Measurements from ENCODE around the gene KIFAP3. TPM values are rescaled to one million over a fixed set of nuclear protein-coding genes. Genes with fewer than 3 reads are reported as not detected.
"Not testable (repeated sequence)": the region's sequence is repeated elsewhere in the genome, so short reads cannot be mapped to it uniquely, and the experiment has no call there.

The KIFAP3 gene
- total RNA-seq, 2 experiments from 2014 or later = 8.7 to 8.8 TPM

- H3K9me3 Mint-ChIP-seq; intact Hi-C loops (cut with micrococcal nuclease); DNase-seq; CTCF ChIA-PET; H3K27ac Mint-ChIP-seq; H3K27me3 Mint-ChIP-seq (ENCODE audit: low read depth); H3K4me3 Mint-ChIP-seq: not testable (repeated sequence)
- Mint-ChIP-seq H3K36me3 (ENCODE audit: low read depth) (peaks cover 12% of the 10 kb centered on the region), H3K4me1 (ENCODE audit: low read depth) (peaks cover 13% of the 10 kb centered on the region)
Observed at GRCh38 chr1:170060015-170060520, 14.4 kb downstream of the KIFAP3 start.

DNA sequence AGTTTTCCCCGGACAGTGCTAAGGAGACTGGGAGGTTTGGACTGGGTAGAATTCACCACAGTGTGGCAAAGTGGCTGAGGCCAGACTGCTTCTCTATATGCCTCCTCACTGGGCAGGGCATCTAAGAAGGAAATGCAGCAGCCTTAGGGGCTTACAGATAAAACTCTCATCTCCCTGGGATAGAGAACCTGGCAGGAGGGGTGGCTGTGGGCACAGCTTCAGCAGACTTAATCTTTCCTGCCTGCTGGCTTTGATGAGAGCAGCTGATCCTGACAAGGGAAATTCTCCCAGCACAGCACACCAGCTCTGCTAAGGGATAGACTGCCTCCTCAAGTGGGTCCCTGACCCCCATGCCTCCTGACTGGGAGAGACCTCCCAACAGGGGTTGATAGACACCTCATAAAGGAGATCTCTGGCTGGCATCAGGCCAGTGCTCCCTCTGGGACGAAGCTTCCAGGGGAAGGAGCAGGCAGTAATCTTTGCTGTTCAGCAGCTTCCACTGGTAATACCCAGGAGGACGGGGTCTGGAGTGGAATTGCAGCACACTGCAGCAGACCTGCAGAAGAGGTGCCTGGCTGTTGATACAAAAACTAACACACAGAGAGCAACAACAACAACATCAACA is 25.2 kb downstream of the KIFAP3 start:
- DNase-seq = no peak
- Mint-ChIP-seq H3K4me1 (ENCODE audit: low read depth) (peaks cover 6% of the 10 kb centered on the region), H3K36me3 (ENCODE audit: low read depth) (peaks cover 56% of the 10 kb centered on the region), H3K27me3 (ENCODE audit: low read depth) (no peaks in the 10 kb centered on the region), H3K27ac (no peak overlapping the region), H3K9me3 (peaks cover 9% of the 10 kb centered on the region), H3K4me3 (no peak overlapping the region)
- CTCF ChIA-PET = interaction anchor here (0.6 kb wide), 1 partner anchor 151 kb away, joined by 3 read pairs; no protein-coding TSS in a partner anchor
- intact Hi-C loops (cut with micrococcal nuclease) = no loop called here

- CTCF ChIA-PET = interaction anchor here (1.2 kb wide), 1 partner anchor 26 kb away, joined by 4 read pairs; the partner anchor contains the start of gene KIFAP3
- no peak overlapping the region for H3K4me3 Mint-ChIP-seq
Observed at GRCh38 chr1:170048515-170048914, 26.0 kb downstream of the KIFAP3 start.

DNA sequence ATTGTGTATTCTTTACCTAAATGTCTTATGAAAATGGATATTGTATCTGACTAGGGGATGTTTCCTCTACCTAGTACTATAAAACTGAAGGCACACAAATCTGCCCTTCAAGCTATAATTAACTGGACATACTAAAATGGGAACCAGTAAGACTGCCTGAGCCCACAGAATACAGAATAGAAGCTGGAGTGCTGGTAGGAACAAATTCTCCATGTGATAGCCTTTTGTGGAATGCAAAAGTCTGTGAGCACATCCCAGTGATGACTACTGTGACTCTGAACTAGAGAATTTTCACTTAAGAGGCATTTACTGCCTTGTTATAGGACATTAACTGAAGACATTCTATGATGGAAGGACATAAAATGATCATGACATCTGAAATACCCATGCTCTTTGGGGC is 30.3 kb downstream of the KIFAP3 start:
- Mint-ChIP-seq H3K36me3 (ENCODE audit: low read depth) (peaks cover 14% of the 10 kb centered on the region), H3K27me3 (ENCODE audit: low read depth) (no peaks in the 10 kb centered on the region), H3K4me1 (ENCODE audit: low read depth) (no peaks in the 10 kb centered on the region), H3K27ac (no peak overlapping the region), H3K4me3 (no peak overlapping the region), H3K9me3 (no peaks in the 10 kb centered on the region)
- intact Hi-C loops (cut with micrococcal nuclease) = no loop called here
- CTCF ChIA-PET = no interaction called here
- DNase-seq = no peak

More at GRCh38 chr1:170048515-170048914, 26.0 kb downstream of the KIFAP3 start:
- no peaks in the 10 kb centered on the region for H3K27me3 Mint-ChIP-seq (ENCODE audit: low read depth)
- peaks cover 49% of the 10 kb centered on the region for H3K36me3 Mint-ChIP-seq (ENCODE audit: low read depth)
- H3K4me1 Mint-ChIP-seq (ENCODE audit: low read depth) = peaks cover 3% of the 10 kb centered on the region
- intact Hi-C loops (cut with micrococcal nuclease) = no loop called here
- no peak for DNase-seq
- peaks cover 4% of the 10 kb centered on the region for H3K9me3 Mint-ChIP-seq
- H3K27ac Mint-ChIP-seq = no peak overlapping the region

- H3K4me1 Mint-ChIP-seq (ENCODE audit: low read depth) = no peaks in the 10 kb centered on the region
- no peak overlapping the region for H3K27ac Mint-ChIP-seq
- no peak for DNase-seq
- H3K36me3 Mint-ChIP-seq (ENCODE audit: low read depth) = peaks cover 12% of the 10 kb centered on the region
- CTCF ChIA-PET = interaction anchor here (0.9 kb wide), 1 partner anchor 13 kb away, joined by 4 read pairs; no protein-coding TSS in a partner anchor
- no peak overlapping the region for H3K4me3 Mint-ChIP-seq
- intact Hi-C loops (cut with micrococcal nuclease) = no loop called here
- H3K9me3 Mint-ChIP-seq = no peaks in the 10 kb centered on the region
- no peaks in the 10 kb centered on the region for H3K27me3 Mint-ChIP-seq (ENCODE audit: low read depth)
Observed at GRCh38 chr1:170041423-170042192, 32.9 kb downstream of the KIFAP3 start.

DNA sequence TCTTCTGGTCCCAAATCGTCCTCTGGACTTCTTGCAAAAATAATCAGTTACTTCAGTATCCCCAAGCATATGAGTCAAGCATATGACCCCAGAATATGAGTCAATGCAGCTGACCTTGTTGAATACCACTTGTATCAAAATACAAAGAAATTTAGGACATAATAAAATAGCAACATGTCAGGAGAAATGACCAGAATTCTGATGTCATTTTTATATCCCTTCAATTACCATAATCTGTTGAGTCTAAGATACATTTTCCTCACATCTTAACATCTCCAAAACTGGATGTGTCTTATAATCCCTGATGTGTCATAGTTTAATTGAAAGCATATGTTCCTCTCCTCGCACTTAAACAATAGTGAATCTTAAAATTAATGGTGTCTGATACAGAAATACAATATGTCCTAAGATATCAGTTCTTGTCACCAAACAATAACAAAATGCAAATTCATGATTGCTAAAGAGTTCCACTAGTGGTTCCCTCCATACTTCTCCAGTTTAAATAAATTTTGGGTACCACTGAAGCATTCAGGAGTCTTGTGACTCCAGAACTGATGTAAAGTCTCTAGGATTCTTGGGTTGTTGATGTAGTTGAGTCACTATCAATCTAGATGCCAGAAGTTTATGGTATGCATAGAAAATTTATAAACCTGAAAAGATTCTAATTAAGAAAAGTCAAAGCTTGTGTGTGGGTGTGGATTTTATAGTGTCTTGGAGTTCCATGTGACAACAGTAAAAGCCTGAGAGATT is 41.8 kb downstream of the KIFAP3 start:
- peaks cover 3% of the 10 kb centered on the region for H3K4me1 Mint-ChIP-seq (ENCODE audit: low read depth)
- no peak for DNase-seq
- no peaks in the 10 kb centered on the region for H3K27me3 Mint-ChIP-seq (ENCODE audit: low read depth)
- intact Hi-C loops (cut with micrococcal nuclease) = no loop called here
- peaks cover 3% of the 10 kb centered on the region for H3K9me3 Mint-ChIP-seq
- H3K36me3 Mint-ChIP-seq (ENCODE audit: low read depth) = peaks cover 19% of the 10 kb centered on the region
- no peak overlapping the region for H3K4me3 Mint-ChIP-seq
- H3K27ac Mint-ChIP-seq = no peak overlapping the region
- CTCF ChIA-PET = no interaction called here

DNA sequence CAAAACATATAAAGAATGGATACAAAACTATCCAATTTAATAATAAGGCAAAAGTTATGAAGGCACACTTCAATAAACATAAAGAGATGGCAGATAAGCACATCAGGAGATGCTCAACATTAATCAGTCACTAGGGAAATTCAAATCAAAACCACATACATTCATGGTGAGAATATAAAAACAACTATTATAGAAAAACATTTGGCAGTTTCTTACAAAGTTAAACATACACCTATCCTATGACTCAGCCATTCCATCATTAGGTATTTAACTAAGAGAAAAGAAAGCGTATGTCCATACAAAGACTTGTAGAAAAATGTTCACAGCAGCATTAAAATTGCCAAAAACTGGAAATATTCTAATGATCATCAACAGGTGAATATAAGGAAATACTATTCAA is 44.3 kb downstream of the KIFAP3 start:
- intact Hi-C loops (cut with micrococcal nuclease) = no loop called here
- H3K36me3 Mint-ChIP-seq (ENCODE audit: low read depth) = peaks cover 31% of the 10 kb centered on the region
- H3K27ac Mint-ChIP-seq = no peak overlapping the region
- DNase-seq = no peak
- no peak overlapping the region for H3K4me3 Mint-ChIP-seq
- CTCF ChIA-PET = no interaction called here
- H3K27me3 Mint-ChIP-seq (ENCODE audit: low read depth) = no peaks in the 10 kb centered on the region
- peaks cover 3% of the 10 kb centered on the region for H3K4me1 Mint-ChIP-seq (ENCODE audit: low read depth)
- peaks cover 7% of the 10 kb centered on the region for H3K9me3 Mint-ChIP-seq

DNA sequence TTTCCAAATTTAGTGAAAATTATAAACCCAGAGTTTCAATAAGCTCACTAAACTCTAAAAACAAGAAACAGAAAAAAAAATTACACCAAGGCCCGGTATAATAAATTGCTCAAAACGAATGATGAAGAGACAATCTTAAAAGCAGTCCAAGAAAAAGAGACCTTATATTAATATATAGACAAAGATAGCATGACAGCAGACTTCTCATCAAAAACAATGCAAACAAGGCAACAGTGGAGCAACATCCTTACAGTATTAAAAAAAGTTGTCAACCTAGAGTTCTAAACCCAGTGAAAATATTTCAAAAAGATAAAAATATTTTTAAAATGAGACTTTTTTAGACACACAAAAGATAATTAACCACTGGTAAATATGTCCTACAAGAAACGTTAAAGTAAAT is 46.7 kb downstream of the KIFAP3 start:
- intact Hi-C loops (cut with micrococcal nuclease) = no loop called here
- H3K27ac Mint-ChIP-seq = no peak overlapping the region
- H3K9me3 Mint-ChIP-seq = peaks cover 7% of the 10 kb centered on the region
- H3K27me3 Mint-ChIP-seq (ENCODE audit: low read depth) = no peaks in the 10 kb centered on the region
- no peak overlapping the region for H3K4me3 Mint-ChIP-seq
- H3K4me1 Mint-ChIP-seq (ENCODE audit: low read depth) = peaks cover 3% of the 10 kb centered on the region
- no peak for DNase-seq
- peaks cover 29% of the 10 kb centered on the region for H3K36me3 Mint-ChIP-seq (ENCODE audit: low read depth)
- CTCF ChIA-PET = interaction anchor here (0.6 kb wide), 1 partner anchor 25 kb away, joined by 3 read pairs; no protein-coding TSS in a partner anchor

GRCh38 chr1:170020859-170021258 is 53.6 kb downstream of the KIFAP3 start:
- CTCF ChIA-PET = no interaction called here
- Mint-ChIP-seq H3K27ac (no peak overlapping the region), H3K4me1 (ENCODE audit: low read depth) (no peaks in the 10 kb centered on the region), H3K9me3 (peaks cover 11% of the 10 kb centered on the region), H3K4me3 (no peak overlapping the region), H3K27me3 (ENCODE audit: low read depth) (no peaks in the 10 kb centered on the region), H3K36me3 (ENCODE audit: low read depth) (peaks cover 21% of the 10 kb centered on the region)
- intact Hi-C loops (cut with micrococcal nuclease) = loop anchor here (1.0 kb wide), 1 partner anchor 14 kb away; no protein-coding TSS in a partner anchor
- no peak for DNase-seq

DNA sequence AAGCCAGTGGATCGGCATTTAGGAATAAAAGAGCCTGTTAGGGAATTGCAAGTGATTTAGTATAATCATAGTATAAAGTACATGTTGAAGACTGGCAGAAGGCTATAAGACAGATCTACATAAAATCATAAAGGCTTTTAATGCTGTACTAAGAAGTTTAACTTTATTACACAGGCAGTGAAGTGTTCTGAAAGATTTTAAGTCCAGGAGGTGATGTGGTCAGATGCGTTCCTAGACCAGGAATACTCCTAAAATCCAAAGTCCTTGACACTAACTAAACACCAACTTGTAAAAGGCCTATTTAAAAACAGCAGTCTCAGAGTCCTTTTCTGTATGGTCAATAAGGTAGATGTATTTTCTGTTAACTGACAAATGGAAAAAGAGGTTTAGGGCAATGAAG is 57.0 kb downstream of the KIFAP3 start:
- CTCF ChIA-PET = no interaction called here
- Mint-ChIP-seq H3K4me3 (no peak overlapping the region), H3K27me3 (ENCODE audit: low read depth) (no peaks in the 10 kb centered on the region), H3K9me3 (peaks cover 11% of the 10 kb centered on the region), H3K4me1 (ENCODE audit: low read depth) (no peaks in the 10 kb centered on the region), H3K27ac (no peak overlapping the region), H3K36me3 (ENCODE audit: low read depth) (peaks cover 26% of the 10 kb centered on the region)
- no peak for DNase-seq
- intact Hi-C loops (cut with micrococcal nuclease) = no loop called here

GRCh38 chr1:170012920-170013319 is 61.6 kb downstream of the KIFAP3 start:
- Mint-ChIP-seq H3K27me3 (ENCODE audit: low read depth) (no peaks in the 10 kb centered on the region), H3K27ac (no peak overlapping the region), H3K36me3 (ENCODE audit: low read depth) (peaks cover 19% of the 10 kb centered on the region), H3K9me3 (no peaks in the 10 kb centered on the region), H3K4me1 (ENCODE audit: low read depth) (no peaks in the 10 kb centered on the region), H3K4me3 (no peak overlapping the region)
- intact Hi-C loops (cut with micrococcal nuclease) = no loop called here
- CTCF ChIA-PET = interaction anchor here (1.4 kb wide), 1 partner anchor 14 kb away, joined by 3 read pairs; no protein-coding TSS in a partner anchor
- DNase-seq = no peak

- no peak overlapping the region for H3K4me3 Mint-ChIP-seq
- no peaks in the 10 kb centered on the region for H3K27me3 Mint-ChIP-seq (ENCODE audit: low read depth)
- H3K36me3 Mint-ChIP-seq (ENCODE audit: low read depth) = peaks cover 19% of the 10 kb centered on the region
- no peak overlapping the region for H3K27ac Mint-ChIP-seq
- peak; percentile 49 for DNase-seq
- no peaks in the 10 kb centered on the region for H3K4me1 Mint-ChIP-seq (ENCODE audit: low read depth)
- intact Hi-C loops (cut with micrococcal nuclease) = loop anchor here (2.0 kb wide), 1 partner anchor 64 kb away; the partner anchor contains the start of gene KIFAP3
- H3K9me3 Mint-ChIP-seq = no peaks in the 10 kb centered on the region
- CTCF ChIA-PET = no interaction called here
Observed at GRCh38 chr1:170010443-170010842, 64.1 kb downstream of the KIFAP3 start.

All from activated naive CD4-positive, alpha-beta T cell treated with anti-CD3 and anti-CD28 coated beads for 36 hours (primary cell).